Skeletal muscle tissue (tissue), 2 donors: ENCODE measurements around the gene GRXCR1. TPM values are rescaled to one million over a fixed set of nuclear protein-coding genes. Genes with fewer than 3 reads are reported as not detected.

Experiments used
- small RNA-seq: library from RNA; depleted of rRNA; stranded (forward); fragments of <200 nt; gene quantifications from one replicate; pipeline ENCODE3, GENCODE V24; 2014
- total RNA-seq: library from RNA; depleted of rRNA; stranded (reverse); fragments of >200 nt; gene quantifications from one replicate; pipeline ENCODE4 v1.2.3, GENCODE V29; 2014

The GRXCR1 gene
- total RNA-seq, 1 donor from 2014 or later = not detected

Small RNAs within 50 kb of the gene (small RNA-seq; reads per million reads assigned to genes)
- gene RN7SKP82 = not detected

Other genes starting within 250 kb of the GRXCR1 start
- 39.7 TPM for gene ATP8A1, start 235.6 kb upstream of the GRXCR1 start, total RNA-seq